A549 (cell line): ENCODE results near the gene BHLHA15. TPM values are rescaled to one million over a fixed set of nuclear protein-coding genes. Genes with fewer than 3 reads are reported as not detected.

Experiments used
- ATAC-seq, 2 experiments: fragments of 200-7000 bp in 1 of 2; fragments of >200 bp in 1 of 2; cut with Nextera tagmentation in 1 of 2; cut with Tn5 transposase in 1 of 2; 3 replicates each; pipeline versions ENCODE4 v1.8.0 to v1.9.1; 2018 to 2020; ENCODE audit warnings: mild to moderate bottlenecking in 1 of 2, moderate library complexity in 1 of 2
- CTCF ChIA-PET: fragments of 300-600 bp; sonication (Branson Sonifier 250); formaldehyde crosslinking; extraction: SDS; loops from one replicate; lab custom pipeline; 2021; ENCODE audit warnings: antibody characterized with exemption, inconsistent platforms; lab: Yijun Ruan, JAX
- POLR2A ChIA-PET: fragments of 350-600 bp; formaldehyde crosslinking; extraction: SDS; loops from one replicate; lab custom pipeline; 2021; ENCODE audit warnings: antibody characterized with exemption, inconsistent platforms; lab: Yijun Ruan, JAX
- DNase-seq, 2 experiments: peaks; one replicate each; pipeline versions ENCODE4 v3.0.0 to v3.0.0-alpha.2; 2011 to 2016; ENCODE audit warnings: low read depth in 1 of 2, low spot score in 1 of 2
- FAIRE-seq: peaks from 2 replicates; lab custom pipeline; 2011; peaks lifted over from hg19 to GRCh38; lab: Jason Lieb, UNC
- H3K27ac ChIP-seq, 2 experiments: fragments of >200 bp; sonication (Bioruptor Twin); formaldehyde crosslinking; 3 replicates each; pipeline ENCODE4 v1.5.1; 2016 to 2017
- H3K4me1 ChIP-seq: fragments of >200 bp; sonication (Bioruptor Twin); formaldehyde crosslinking; 3 replicates; pipeline ENCODE4 v1.6.1; 2016
- H3K4me2 ChIP-seq: fragments of >200 bp; sonication (Bioruptor Twin); formaldehyde crosslinking; 3 replicates; pipeline ENCODE4 v1.6.1; 2016
- H3K4me3 ChIP-seq: fragments of >200 bp; sonication (Bioruptor Twin); formaldehyde crosslinking; 3 replicates; pipeline ENCODE4 v1.5.1; 2016
- H3K9me3 ChIP-seq: fragments of >200 bp; sonication (Bioruptor Twin); formaldehyde crosslinking; 3 replicates; pipeline ENCODE4 v1.6.1; 2016
- CHD4 ChIP-seq: fragments of 200-600 bp; sonication (generic); IDR thresholded peaks from 2 replicates; pipeline ENCODE4 v1.6.1; 2016; ENCODE audit warnings: antibody characterized with exemption, mild to moderate bottlenecking, borderline replicate concordance
- EHF ChIP-seq: fragments of 250-450 bp; sonication (Bioruptor Pico); IDR thresholded peaks from 2 replicates; pipeline ENCODE4 v1.5.0; 2020; ENCODE audit warnings: mild to moderate bottlenecking
- EHMT2 ChIP-seq: fragments of 200-600 bp; sonication (generic); IDR thresholded peaks from 2 replicates; pipeline ENCODE4 v1.6.1; 2016; ENCODE audit warnings: antibody characterized with exemption, low read depth, mild to moderate bottlenecking, moderate library complexity
- ESRRA ChIP-seq: fragments of 150-350 bp; IDR thresholded peaks from 2 replicates; pipeline ENCODE4 v1.6.1; 2014; ENCODE audit warnings: mild to moderate bottlenecking, low read length, borderline replicate concordance
- GATA3 ChIP-seq: IDR thresholded peaks from 2 replicates; pipeline ENCODE4 v1.6.1; 2012; ENCODE audit warnings: borderline replicate concordance
- HDAC2 ChIP-seq: fragments of 200-600 bp; sonication (generic); IDR thresholded peaks from 2 replicates; pipeline ENCODE4 v1.6.1; 2016
- JUNB ChIP-seq: fragments of >200 bp; sonication (Bioruptor Twin); formaldehyde crosslinking; IDR thresholded peaks from 2 replicates; pipeline ENCODE4 v1.6.1; 2016
- MAFK ChIP-seq: fragments of 450-650 bp; IDR thresholded peaks from 2 replicates; pipeline ENCODE4 v1.6.1; 2014; ENCODE audit not compliant: partially characterized antibody
- MAZ ChIP-seq: fragments of 150-350 bp; IDR thresholded peaks from 2 replicates; pipeline ENCODE4 v1.6.1; 2014; ENCODE audit warnings: antibody characterized with exemption, low read depth, low read length, borderline replicate concordance
- PHF8 ChIP-seq: fragments of 200-600 bp; sonication (generic); IDR thresholded peaks from 2 replicates; pipeline ENCODE4 v1.6.1; 2016; ENCODE audit warnings: low read depth, mild to moderate bottlenecking, antibody characterized with exemption, moderate library complexity, borderline replicate concordance
- RAD21 ChIP-seq, 2 experiments: fragments of >200 bp in 1 of 2; sonication (Bioruptor Twin) in 1 of 2; formaldehyde crosslinking in 1 of 2; IDR thresholded peaks in 1 of 2; conservative IDR thresholded peaks in 1 of 2; 2 replicates in 1 of 2; 3 replicates in 1 of 2; pipeline ENCODE4 v1.6.1; 2012 to 2018; ENCODE audit warnings: inconsistent platforms in 1 of 2
- RARB ChIP-seq: fragments of 250-450 bp; sonication (Bioruptor Pico); IDR thresholded peaks from 2 replicates; pipeline ENCODE4 v1.8.0; 2021; ENCODE audit warnings: mild to moderate bottlenecking, moderate library complexity
- RNF2 ChIP-seq: fragments of 200-600 bp; sonication (generic); IDR thresholded peaks from 2 replicates; pipeline ENCODE4 v1.6.1; 2016; ENCODE audit warnings: low read depth, mild to moderate bottlenecking, antibody characterized with exemption, moderate library complexity, borderline replicate concordance
- ZNF302 ChIP-seq: fragments of 250-450 bp; sonication (Bioruptor Pico); IDR thresholded peaks from 2 replicates; pipeline ENCODE4 v1.9.0; 2021; ENCODE audit warnings: inconsistent platforms, mild to moderate bottlenecking, moderate library complexity
- WGBS: methylation state at CpG from one replicate; pipeline ENCODE4 v1.1.6; 2017; ENCODE audit errors: missing lambda C conversion rate; 5-methylcytosine and 5-hydroxymethylcytosine counted together
- polyA plus RNA-seq, 4 experiments: library from polyadenylated mRNA; depleted of rRNA in 3 of 4; stranded (reverse); fragments of >200 nt; fragmentation: RNase III in 1 of 4; extraction: RNeasy Plus Mini Kit Qiagen cat#74134 plus additional on column Dnase treatment in 1 of 4; gene quantifications; 2 replicates in 3 of 4; 3 replicates in 1 of 4; pipeline ENCODE4 v1.2.3, GENCODE V29; 2011 to 2017
- TF ChIP-seq, protein P1 (sequence below): fragments of 250-450 bp; sonication (Bioruptor Pico); IDR thresholded peaks from 2 replicates; pipeline ENCODE4 v1.5.0; 2021; ENCODE audit warnings: mild to moderate bottlenecking, moderate library complexity, borderline replicate concordance
- TF ChIP-seq, protein P2 (sequence below): fragments of 450-650 bp; IDR thresholded peaks from 2 replicates; pipeline ENCODE4 v1.6.1; 2014; ENCODE audit warnings: antibody characterized with exemption
- TF ChIP-seq, protein P3 (sequence below): IDR thresholded peaks from 2 replicates; pipeline ENCODE4 v1.6.1; 2012; ENCODE audit warnings: low read depth, borderline replicate concordance

The BHLHA15 gene
- polyA plus RNA-seq, 2 of the 4 experiments (the other 2 are of a cell fraction) = 0.23 to 0.30 TPM

DNA sequence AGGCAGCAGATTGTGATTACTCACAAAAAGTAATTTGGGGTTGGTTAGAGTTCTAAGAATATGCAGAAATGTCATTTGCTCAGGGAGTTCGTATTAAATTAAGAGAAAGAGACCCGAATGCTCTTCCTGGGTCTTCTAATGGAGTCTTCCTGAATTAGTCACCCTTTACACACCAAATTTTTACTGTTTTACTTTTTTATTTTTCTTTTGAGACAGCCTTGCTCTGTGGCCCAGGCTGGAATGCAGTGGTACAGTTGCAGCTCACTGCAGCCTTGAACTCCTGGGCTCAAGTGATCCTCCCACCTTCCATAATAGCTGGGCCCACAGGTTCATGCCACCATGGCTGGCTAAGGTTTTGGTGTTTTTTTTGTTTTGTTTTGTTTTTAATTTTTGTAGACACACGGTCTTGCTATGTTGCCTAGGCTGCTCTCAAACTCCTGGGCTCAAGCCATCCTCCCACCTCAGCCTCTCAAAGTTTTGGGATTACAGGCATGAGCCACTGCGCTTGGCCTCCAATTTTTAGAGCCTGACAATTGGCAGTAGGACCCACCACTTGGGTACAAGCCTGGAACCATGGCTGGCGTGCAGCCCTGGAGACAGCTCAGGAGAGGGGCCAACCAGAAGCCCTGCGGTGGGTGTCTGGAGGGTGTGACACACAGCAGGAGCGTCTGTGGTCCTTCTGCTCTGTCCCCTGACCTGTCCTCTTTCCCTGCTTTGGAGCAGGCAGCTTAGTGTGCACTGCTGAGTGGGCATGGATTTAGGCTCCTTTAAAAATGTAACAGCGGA, 16.4 kb upstream of the BHLHA15 start:
- ChIA-PET POLR2A (no interaction called here), CTCF (interaction anchor here (0.9 to 1.3 kb wide), 2 partner anchors 28 to 173 kb away, joined by 4 read pairs; no protein-coding TSS in a partner anchor)

DNA sequence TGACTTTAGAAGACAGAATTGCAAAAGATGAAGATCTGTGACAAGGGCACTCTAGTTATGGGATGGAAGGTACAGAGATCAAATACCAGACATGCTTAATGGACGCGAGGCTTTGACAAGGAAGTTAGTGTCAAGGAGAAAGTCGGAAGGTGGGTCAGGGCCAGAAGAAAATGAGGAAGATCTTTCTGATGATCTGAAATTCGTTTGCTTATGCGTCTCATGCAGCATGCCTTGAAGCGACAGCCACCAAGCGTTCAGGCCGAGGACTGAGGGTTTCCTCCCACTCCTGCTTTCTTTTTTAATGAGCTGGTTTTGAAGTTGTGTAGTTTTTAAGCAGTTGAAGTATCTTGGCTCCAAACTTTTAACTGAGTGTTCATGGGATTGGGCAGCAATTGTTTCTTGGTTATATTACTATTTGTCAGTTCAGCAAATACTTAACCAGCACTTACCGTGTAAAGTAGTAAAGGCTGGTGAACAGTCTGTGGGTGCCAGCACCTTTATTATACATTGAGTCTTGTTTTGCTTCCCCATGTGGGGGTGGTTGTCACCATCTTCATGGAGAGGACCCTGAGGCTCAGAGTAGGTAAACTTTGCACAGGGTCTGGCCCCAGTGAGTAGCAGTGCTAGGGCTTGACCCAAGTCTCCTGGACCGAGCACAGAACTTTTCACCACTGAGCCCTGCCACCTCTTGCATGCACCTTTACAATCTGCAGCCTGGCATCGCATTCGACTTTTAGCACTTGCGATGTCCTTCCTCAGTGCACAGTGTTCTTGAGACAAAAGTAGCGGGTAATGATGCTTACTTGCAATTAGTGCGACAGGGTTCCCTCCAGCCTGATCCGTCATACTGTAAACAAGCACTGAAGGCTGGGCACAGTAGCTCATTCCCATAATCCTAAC, 14.3 kb upstream of the BHLHA15 start:
- H3K4me2 ChIP-seq = no peak overlapping the region
- TF ChIP-seq MAFK (peak; percentile 44), RNF2 (no peak), GATA3 (no peak)
- TF ChIP-seq, protein P1, sequence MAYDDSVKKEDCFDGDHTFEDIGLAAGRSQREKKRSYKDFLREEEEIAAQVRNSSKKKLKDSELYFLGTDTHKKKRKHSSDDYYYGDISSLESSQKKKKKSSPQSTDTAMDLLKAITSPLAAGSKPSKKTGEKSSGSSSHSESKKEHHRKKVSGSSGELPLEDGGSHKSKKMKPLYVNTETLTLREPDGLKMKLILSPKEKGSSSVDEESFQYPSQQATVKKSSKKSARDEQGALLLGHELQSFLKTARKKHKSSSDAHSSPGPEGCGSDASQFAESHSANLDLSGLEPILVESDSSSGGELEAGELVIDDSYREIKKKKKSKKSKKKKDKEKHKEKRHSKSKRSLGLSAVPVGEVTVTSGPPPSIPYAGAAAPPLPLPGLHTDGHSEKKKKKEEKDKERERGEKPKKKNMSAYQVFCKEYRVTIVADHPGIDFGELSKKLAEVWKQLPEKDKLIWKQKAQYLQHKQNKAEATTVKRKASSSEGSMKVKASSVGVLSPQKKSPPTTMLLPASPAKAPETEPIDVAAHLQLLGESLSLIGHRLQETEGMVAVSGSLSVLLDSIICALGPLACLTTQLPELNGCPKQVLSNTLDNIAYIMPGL (CRISPR knock-in tag) = no peak
- 81% methylated on average over 16 of the region's 16 CpGs for WGBS
- ChIA-PET POLR2A (interaction anchor here (0.5 kb wide), 1 partner anchor 83 kb away, joined by 3 read pairs; no protein-coding TSS in a partner anchor), CTCF (no interaction called here)
- DNase-seq (no peak), ATAC-seq (peak in 1 of 2 experiments; percentile 27; a peak in 1 of 6 replicates), FAIRE-seq (no peak)
- H3K4me3 ChIP-seq = no peak overlapping the region
- no peaks in the 10 kb centered on the region for H3K4me1 ChIP-seq
- no peak overlapping the region for H3K27ac ChIP-seq
- H3K9me3 ChIP-seq = peaks cover 3% of the 10 kb centered on the region; the same call in 1 of the 3 replicates

More for the DNA sequence above, 16.4 kb upstream of the BHLHA15 start:
- no peak for ATAC-seq
- no peak for FAIRE-seq
- Histone ChIP-seq H3K9me3 (peaks cover 3% of the 10 kb centered on the region; the same call in 1 of the 3 replicates), H3K4me2 (no peak overlapping the region), H3K27ac (no peak overlapping the region), H3K4me3 (no peak overlapping the region), H3K4me1 (no peaks in the 10 kb centered on the region)
- WGBS = 96% methylated on average over 8 of the region's 8 CpGs
- no peak for DNase-seq
- TF ChIP-seq ESRRA (no peak), RARB (CRISPR knock-in tag) (no peak), EHMT2 (no peak), HDAC2 (no peak), EHF (CRISPR knock-in tag) (no peak), CHD4 (no peak), PHF8 (no peak), ZNF302 (CRISPR knock-in tag) (no peak), RAD21 (conservative IDR thresholded peaks at IDR 0.05 in 1 of 2, IDR thresholded peaks at IDR 0.05 in 1 of 2) (no peak), MAZ (no peak), GATA3 (no peak), MAFK (no peak), JUNB (no peak)
- TF ChIP-seq, protein P2, sequence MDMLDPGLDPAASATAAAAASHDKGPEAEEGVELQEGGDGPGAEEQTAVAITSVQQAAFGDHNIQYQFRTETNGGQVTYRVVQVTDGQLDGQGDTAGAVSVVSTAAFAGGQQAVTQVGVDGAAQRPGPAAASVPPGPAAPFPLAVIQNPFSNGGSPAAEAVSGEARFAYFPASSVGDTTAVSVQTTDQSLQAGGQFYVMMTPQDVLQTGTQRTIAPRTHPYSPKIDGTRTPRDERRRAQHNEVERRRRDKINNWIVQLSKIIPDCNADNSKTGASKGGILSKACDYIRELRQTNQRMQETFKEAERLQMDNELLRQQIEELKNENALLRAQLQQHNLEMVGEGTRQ = no peak
- TF ChIP-seq, protein P3, sequence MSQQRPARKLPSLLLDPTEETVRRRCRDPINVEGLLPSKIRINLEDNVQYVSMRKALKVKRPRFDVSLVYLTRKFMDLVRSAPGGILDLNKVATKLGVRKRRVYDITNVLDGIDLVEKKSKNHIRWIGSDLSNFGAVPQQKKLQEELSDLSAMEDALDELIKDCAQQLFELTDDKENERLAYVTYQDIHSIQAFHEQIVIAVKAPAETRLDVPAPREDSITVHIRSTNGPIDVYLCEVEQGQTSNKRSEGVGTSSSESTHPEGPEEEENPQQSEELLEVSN = no peak
